H9 (cell line): ENCODE data around the gene DUS1L. TPM values are rescaled to one million over a fixed set of nuclear protein-coding genes. Genes with fewer than 3 reads are reported as not detected.

ENCODE experiments used
- DNase-seq: peaks from one replicate; pipeline ENCODE4 v3.0.0-alpha.2; 2017
- H2AFZ ChIP-seq: one replicate; pipeline ENCODE4 v1.6.1; 2013; ENCODE audit warnings: mild to moderate bottlenecking, low read length, control low read depth, moderate library complexity
- H2AK5ac ChIP-seq: 2 replicates; pipeline ENCODE4 v1.6.1; 2013; ENCODE audit warnings: low read length, control low read depth, mixed read lengths; ENCODE audit not compliant: insufficient read length
- H2BK120ac ChIP-seq: one replicate; pipeline ENCODE4 v1.6.1; 2013; ENCODE audit warnings: low read depth, mild to moderate bottlenecking, low read length, control low read depth, inconsistent platforms; ENCODE audit not compliant: poor library complexity, severe bottlenecking
- H2BK12ac ChIP-seq: 2 replicates; pipeline ENCODE4 v1.6.1; 2013; ENCODE audit warnings: low read length, control low read depth, mixed read lengths, low read depth; ENCODE audit not compliant: insufficient read length
- H2BK15ac ChIP-seq: 2 replicates; pipeline ENCODE4 v1.6.1; 2013; ENCODE audit warnings: low read depth, low read length, control low read depth
- H2BK20ac ChIP-seq: one replicate; pipeline ENCODE4 v1.6.1; 2013; ENCODE audit warnings: low read depth, mild to moderate bottlenecking, low read length, control low read depth, inconsistent platforms; ENCODE audit not compliant: poor library complexity, severe bottlenecking
- H2BK5ac ChIP-seq: 2 replicates; pipeline ENCODE4 v1.6.1; 2013; ENCODE audit warnings: low read length, control low read depth, mixed read lengths; ENCODE audit not compliant: insufficient read length
- H3K14ac ChIP-seq: 2 replicates; pipeline ENCODE4 v1.6.1; 2013; ENCODE audit warnings: low read length, control low read depth; ENCODE audit not compliant: insufficient read depth
- H3K18ac ChIP-seq: 2 replicates; pipeline ENCODE4 v1.6.1; 2013; ENCODE audit warnings: low read depth, mild to moderate bottlenecking, mixed read lengths, low read length, control low read depth; ENCODE audit not compliant: insufficient read length
- H3K23ac ChIP-seq: 2 replicates; pipeline ENCODE4 v1.6.1; 2013; ENCODE audit warnings: low read length, control low read depth, mixed read lengths, low read depth; ENCODE audit not compliant: insufficient read length
- H3K23me2 ChIP-seq: 2 replicates; pipeline ENCODE4 v1.6.1; 2013; ENCODE audit warnings: low read depth, mild to moderate bottlenecking, mixed read lengths, low read length, control low read depth; ENCODE audit not compliant: insufficient read length, poor library complexity, severe bottlenecking
- H3K27ac ChIP-seq: 2 replicates; pipeline ENCODE4 v1.5.1; 2013; ENCODE audit warnings: low read length, control low read depth, mixed read lengths, low read depth; ENCODE audit not compliant: insufficient read length
- H3K27me3 ChIP-seq: 2 replicates; pipeline ENCODE4 v1.6.1; 2013; ENCODE audit warnings: low read length, control low read depth, inconsistent platforms; ENCODE audit not compliant: insufficient read depth
- H3K4ac ChIP-seq: 2 replicates; pipeline ENCODE4 v1.6.1; 2013; ENCODE audit warnings: low read depth, mild to moderate bottlenecking, control low read depth, inconsistent platforms, low read length, moderate library complexity
- H3K4me1 ChIP-seq: 2 replicates; pipeline ENCODE4 v1.6.1; 2013; ENCODE audit warnings: low read length, control low read depth, inconsistent platforms; ENCODE audit not compliant: insufficient read depth
- H3K4me2 ChIP-seq: 2 replicates; pipeline ENCODE4 v1.6.1; 2013; ENCODE audit warnings: low read length, control low read depth, mixed read lengths; ENCODE audit not compliant: insufficient read length, insufficient read depth
- H3K56ac ChIP-seq: 2 replicates; pipeline ENCODE4 v1.6.1; 2013; ENCODE audit warnings: low read depth, mild to moderate bottlenecking, mixed read lengths, low read length, control low read depth; ENCODE audit not compliant: insufficient read length
- H3K79me1 ChIP-seq: 2 replicates; pipeline ENCODE4 v1.6.1; 2013; ENCODE audit warnings: low read depth, mild to moderate bottlenecking, moderate library complexity, low read length, control low read depth, inconsistent platforms; ENCODE audit not compliant: insufficient read depth, poor library complexity, severe bottlenecking
- H3K79me2 ChIP-seq: 2 replicates; pipeline ENCODE4 v1.6.1; 2013; ENCODE audit warnings: low read length, control low read depth, inconsistent platforms; ENCODE audit not compliant: insufficient read depth
- H3K9ac ChIP-seq: 2 replicates; pipeline ENCODE4 v1.6.1; 2013; ENCODE audit warnings: low read length, control low read depth, mixed read lengths; ENCODE audit not compliant: insufficient read length; ENCODE audit errors: extremely low read depth
- H3K9me3 ChIP-seq: one replicate; pipeline ENCODE4 v1.6.1; 2013; ENCODE audit warnings: low read depth, low read length, inconsistent platforms; ENCODE audit not compliant: control insufficient read depth
- H3T11ph ChIP-seq: one replicate; pipeline ENCODE4 v1.6.1; 2013; ENCODE audit warnings: mild to moderate bottlenecking, low read length, control low read depth, inconsistent platforms
- H4K20me1 ChIP-seq: one replicate; pipeline ENCODE4 v1.6.1; 2013; ENCODE audit not compliant: control insufficient read depth, insufficient read length, insufficient read depth
- H4K5ac ChIP-seq: 2 replicates; pipeline ENCODE4 v1.6.1; 2013; ENCODE audit warnings: low read depth, mild to moderate bottlenecking, mixed read lengths, low read length, control low read depth; ENCODE audit not compliant: insufficient read length
- H4K8ac ChIP-seq: replicated peaks from 2 replicates; pipeline ENCODE4 v1.6.1; 2013; ENCODE audit warnings: low read length, control low read depth, mixed read lengths, low read depth; ENCODE audit not compliant: insufficient read length
- H4K91ac ChIP-seq: 2 replicates; pipeline ENCODE4 v1.6.1; 2013; ENCODE audit warnings: low read depth, mild to moderate bottlenecking, moderate library complexity, mixed read lengths, low read length, control low read depth; ENCODE audit not compliant: insufficient read length
- H3K27ac Mint-ChIP-seq, 3 experiments: 2 replicates in 2 of 3; 3 replicates in 1 of 3; pipeline ENCODE4 v1.8.0; 2020 to 2021; ENCODE audit warnings: mixed read lengths in 3 of 3, mild to moderate bottlenecking in 1 of 3, moderate library complexity in 1 of 3
- H3K27me3 Mint-ChIP-seq: 2 replicates; pipeline ENCODE4 v1.8.0; 2021; ENCODE audit warnings: low read depth, mild to moderate bottlenecking, moderate library complexity, mixed read lengths
- H3K36me3 Mint-ChIP-seq, 3 experiments: 2 replicates in 2 of 3; 3 replicates in 1 of 3; pipeline ENCODE4 v1.8.0; 2020 to 2021; ENCODE audit warnings: low read depth in 3 of 3, mixed read lengths in 3 of 3; ENCODE audit not compliant: insufficient read depth in 1 of 3
- H3K4me1 Mint-ChIP-seq, 2 experiments: 2 replicates each; pipeline ENCODE4 v1.8.0; 2020; ENCODE audit warnings: mixed read lengths in 2 of 2
- H3K4me3 Mint-ChIP-seq, 2 experiments: 2 replicates in 1 of 2; 3 replicates in 1 of 2; pipeline ENCODE4 v1.8.0; 2020 to 2021; ENCODE audit warnings: mild to moderate bottlenecking in 2 of 2, mixed read lengths in 2 of 2, moderate library complexity in 1 of 2
- H3K9me3 Mint-ChIP-seq, 2 experiments: 2 replicates in 1 of 2; 3 replicates in 1 of 2; pipeline ENCODE4 v1.8.0; 2020; ENCODE audit warnings: mild to moderate bottlenecking in 2 of 2, mixed read lengths in 2 of 2, moderate library complexity in 1 of 2
- WGBS: extraction: QIAGEN DNeasy Blood & Tissue Kit; methylation state at CpG from one replicate; pipeline ENCODE4 v1.1.7; 2013; ENCODE audit warnings: missing lambda C conversion rate, low lambda C conversion rate, mixed read lengths; ENCODE audit not compliant: insufficient read length; ENCODE audit errors: extremely low coverage; 5-methylcytosine and 5-hydroxymethylcytosine counted together
- total RNA-seq: library from RNA; stranded (reverse); gene quantifications from 2 replicates; pipeline ENCODE4 v1.2.1, GENCODE V29; 2021
- TF ChIP-seq, protein P1 (sequence below): fragments of 200-600 bp; sonication (generic); conservative IDR thresholded peaks from 3 replicates; pipeline ENCODE4 v1.8.0; 2021; ENCODE audit warnings: antibody characterized with exemption, mild to moderate bottlenecking

The DUS1L gene
- total RNA-seq, 1 experiment from 2014 or later, result 103 TPM

DNA sequence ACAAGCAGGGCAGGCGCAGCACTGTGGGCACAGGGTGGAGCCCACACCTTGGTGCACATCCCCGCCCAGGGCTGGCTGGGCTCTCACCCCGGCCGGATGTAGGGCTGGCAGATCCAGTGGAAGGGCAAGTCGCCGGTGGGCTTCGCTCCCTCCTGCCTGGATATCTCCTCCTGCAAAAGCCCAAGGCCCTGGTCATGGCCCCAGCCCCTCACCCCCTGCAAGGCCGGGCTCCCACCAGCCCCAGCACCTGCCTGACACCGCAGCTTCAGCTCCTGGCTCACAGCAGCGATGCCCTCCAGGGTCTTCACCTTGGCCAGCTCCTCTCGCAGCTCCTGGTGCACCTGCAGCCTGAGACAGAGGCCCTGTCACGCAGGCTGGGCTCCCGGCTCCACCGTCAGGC, 5.0 kb downstream of the DUS1L start:
- Mint-ChIP-seq H3K36me3 (peaks cover 3 to 34% (median 34%) of the 10 kb centered on the region in 3 experiments), H3K4me3 (no peak overlapping the region; a peak in 1 of 5 replicates)
- H2AK5ac ChIP-seq, result no peak overlapping the region

More for the DNA sequence above, 5.0 kb downstream of the DUS1L start:
- Histone ChIP-seq H3K23ac (no peak overlapping the region), H3K14ac (no peak overlapping the region), H3K27ac (no peak overlapping the region), H2BK120ac (no peak overlapping the region), H4K8ac (no peak overlapping the region), H3K27me3 (no peaks in the 10 kb centered on the region), H3K9ac (no peak overlapping the region), H2BK12ac (no peak overlapping the region), H3K23me2 (peaks cover 9% of the 10 kb centered on the region), H4K91ac (no peak overlapping the region), H3K9me3 (no peaks in the 10 kb centered on the region), H4K20me1 (peaks cover 3% of the 10 kb centered on the region), H3K56ac (no peak overlapping the region), H2BK20ac (no peak overlapping the region), H3K79me1 (no peaks in the 10 kb centered on the region), H4K5ac (no peak overlapping the region), H3K79me2 (no peaks in the 10 kb centered on the region), H3K4me2 (no peak overlapping the region), H2BK5ac (no peak overlapping the region), H2AFZ (no peak overlapping the region), H2BK15ac (no peak overlapping the region), H3K4me1 (no peaks in the 10 kb centered on the region), H3K18ac (no peak overlapping the region), H3K4ac (no peak overlapping the region), H3T11ph (no peak overlapping the region)
- Mint-ChIP-seq H3K27ac (no peak overlapping the region), H3K9me3 (no peaks in the 10 kb centered on the region), H3K27me3 (no peaks in the 10 kb centered on the region), H3K4me1 (no peaks in the 10 kb centered on the region)
- TF ChIP-seq, protein P1, sequence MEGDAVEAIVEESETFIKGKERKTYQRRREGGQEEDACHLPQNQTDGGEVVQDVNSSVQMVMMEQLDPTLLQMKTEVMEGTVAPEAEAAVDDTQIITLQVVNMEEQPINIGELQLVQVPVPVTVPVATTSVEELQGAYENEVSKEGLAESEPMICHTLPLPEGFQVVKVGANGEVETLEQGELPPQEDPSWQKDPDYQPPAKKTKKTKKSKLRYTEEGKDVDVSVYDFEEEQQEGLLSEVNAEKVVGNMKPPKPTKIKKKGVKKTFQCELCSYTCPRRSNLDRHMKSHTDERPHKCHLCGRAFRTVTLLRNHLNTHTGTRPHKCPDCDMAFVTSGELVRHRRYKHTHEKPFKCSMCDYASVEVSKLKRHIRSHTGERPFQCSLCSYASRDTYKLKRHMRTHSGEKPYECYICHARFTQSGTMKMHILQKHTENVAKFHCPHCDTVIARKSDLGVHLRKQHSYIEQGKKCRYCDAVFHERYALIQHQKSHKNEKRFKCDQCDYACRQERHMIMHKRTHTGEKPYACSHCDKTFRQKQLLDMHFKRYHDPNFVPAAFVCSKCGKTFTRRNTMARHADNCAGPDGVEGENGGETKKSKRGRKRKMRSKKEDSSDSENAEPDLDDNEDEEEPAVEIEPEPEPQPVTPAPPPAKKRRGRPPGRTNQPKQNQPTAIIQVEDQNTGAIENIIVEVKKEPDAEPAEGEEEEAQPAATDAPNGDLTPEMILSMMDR, result no peak
- DNase-seq, result no peak
- no CpG with 5 or more reads among the region's 14 CpGs for WGBS
